Measurements from ENCODE around the gene CBX5.
"Not testable (repeated sequence)": the region's sequence is repeated elsewhere in the genome, so short reads cannot be mapped to it uniquely, and the experiment has no call there.

Gene CBX5

GRCh38 chr12:54230555-54230954 is 49.4 kb downstream of the CBX5 start:
- no peak overlapping the region for H3K27ac Mint-ChIP-seq
- H3K9me3 Mint-ChIP-seq = no peaks in the 10 kb centered on the region
- peaks cover 4% of the 10 kb centered on the region for H3K27me3 Mint-ChIP-seq (ENCODE audit: low read depth)
- no peak overlapping the region for H3K4me3 Mint-ChIP-seq
- peaks cover 19% of the 10 kb centered on the region for H3K4me1 Mint-ChIP-seq (ENCODE audit: low read depth)
- peaks cover 13% of the 10 kb centered on the region for H3K36me3 Mint-ChIP-seq (ENCODE audit: low read depth)

DNA sequence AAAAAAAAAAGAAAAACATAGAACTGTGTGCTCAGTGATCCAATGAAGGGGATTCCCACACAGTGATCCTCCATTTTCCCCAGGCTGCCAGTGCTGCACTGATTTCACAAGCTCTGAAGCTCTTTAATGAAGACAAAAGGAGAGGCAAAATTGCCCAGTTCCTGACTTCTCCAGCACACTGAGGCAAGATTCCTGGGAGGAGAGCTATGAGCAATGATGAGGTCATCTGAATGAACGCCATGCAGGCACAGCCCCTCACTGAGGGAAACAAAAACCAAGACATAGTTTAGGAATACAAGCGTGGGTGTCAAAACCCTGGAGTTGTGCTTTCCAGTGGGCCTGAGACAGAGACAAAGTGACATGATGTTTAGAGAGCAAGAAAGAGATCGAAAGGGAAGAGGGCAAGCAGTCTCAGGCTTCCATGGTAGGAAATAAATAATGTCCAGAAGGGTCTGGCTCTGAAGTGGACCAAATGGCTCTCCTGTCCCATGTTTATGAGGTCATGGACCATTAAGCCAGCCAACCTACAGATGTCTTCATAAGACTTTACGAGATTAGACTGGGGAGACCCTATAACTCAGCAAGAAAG is 50.2 kb downstream of the CBX5 start:
- H3K9me3 Mint-ChIP-seq = no peaks in the 10 kb centered on the region
- H3K27ac Mint-ChIP-seq = no peak overlapping the region
- H3K4me1 Mint-ChIP-seq (ENCODE audit: low read depth) = peaks cover 16% of the 10 kb centered on the region
- H3K4me3 Mint-ChIP-seq = no peak overlapping the region
- H3K27me3 Mint-ChIP-seq (ENCODE audit: low read depth) = peaks cover 4% of the 10 kb centered on the region
- H3K36me3 Mint-ChIP-seq (ENCODE audit: low read depth) = peaks cover 9% of the 10 kb centered on the region

DNA sequence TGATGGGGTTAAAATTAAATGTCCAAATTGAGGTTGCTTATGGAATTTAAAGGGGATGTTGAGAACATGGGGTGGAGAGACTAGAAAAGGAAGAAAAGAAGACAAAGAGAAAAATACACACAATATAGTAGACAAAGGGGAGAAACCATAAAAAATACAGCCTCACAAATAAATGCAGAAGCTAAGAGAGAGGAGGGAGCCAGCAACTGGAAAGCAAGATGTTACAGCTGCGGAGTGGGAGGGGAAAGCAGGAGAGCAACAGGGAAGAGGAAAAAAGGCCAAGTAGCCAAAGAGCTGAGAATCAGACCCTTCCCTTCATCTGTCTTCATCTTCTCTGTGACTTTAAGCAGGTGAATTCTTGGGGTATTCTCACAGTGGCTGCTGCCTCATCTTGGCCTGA is 51.5 kb downstream of the CBX5 start:
- Mint-ChIP-seq H3K36me3 (ENCODE audit: low read depth) (peaks cover 6% of the 10 kb centered on the region), H3K9me3 (no peaks in the 10 kb centered on the region), H3K4me3 (no peak overlapping the region), H3K4me1 (ENCODE audit: low read depth) (peaks cover 14% of the 10 kb centered on the region), H3K27ac (no peak overlapping the region), H3K27me3 (ENCODE audit: low read depth) (peaks cover 4% of the 10 kb centered on the region)

- H3K9me3 Mint-ChIP-seq; H3K27me3 Mint-ChIP-seq (ENCODE audit: low read depth); H3K36me3 Mint-ChIP-seq (ENCODE audit: low read depth); H3K27ac Mint-ChIP-seq; H3K4me3 Mint-ChIP-seq: not testable (repeated sequence)
- H3K4me1 Mint-ChIP-seq (ENCODE audit: low read depth) = peaks cover 14% of the 10 kb centered on the region
These were observed 52.0 kb downstream of the CBX5 start for GRCh38 chr12:54227927-54228326.

DNA sequence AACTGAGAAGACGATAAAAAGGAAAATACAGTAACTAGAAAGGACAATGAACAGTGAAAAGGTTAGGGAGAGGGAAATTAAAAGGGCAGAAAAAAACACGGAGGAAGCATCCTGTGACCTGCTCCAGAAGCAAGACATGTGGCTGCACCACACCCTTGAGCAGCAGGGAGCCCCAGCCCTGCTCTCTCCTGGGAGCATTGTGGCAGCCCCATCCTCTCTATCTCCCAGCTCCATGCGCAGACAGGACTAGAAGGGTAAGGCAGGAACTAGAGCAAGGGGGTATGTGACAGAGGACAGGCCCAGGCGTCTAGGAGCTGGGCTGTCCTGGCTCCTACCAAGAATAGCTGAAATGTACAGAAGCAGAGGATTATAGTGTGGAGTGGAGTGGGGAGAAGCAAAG is 52.5 kb downstream of the CBX5 start:
- H3K9me3 Mint-ChIP-seq = no peaks in the 10 kb centered on the region
- peaks cover 4% of the 10 kb centered on the region for H3K27me3 Mint-ChIP-seq (ENCODE audit: low read depth)
- no peak overlapping the region for H3K4me3 Mint-ChIP-seq
- H3K36me3 Mint-ChIP-seq (ENCODE audit: low read depth) = peaks cover 4% of the 10 kb centered on the region
- H3K4me1 Mint-ChIP-seq (ENCODE audit: low read depth) = peaks cover 14% of the 10 kb centered on the region
- H3K27ac Mint-ChIP-seq = no peak overlapping the region

DNA sequence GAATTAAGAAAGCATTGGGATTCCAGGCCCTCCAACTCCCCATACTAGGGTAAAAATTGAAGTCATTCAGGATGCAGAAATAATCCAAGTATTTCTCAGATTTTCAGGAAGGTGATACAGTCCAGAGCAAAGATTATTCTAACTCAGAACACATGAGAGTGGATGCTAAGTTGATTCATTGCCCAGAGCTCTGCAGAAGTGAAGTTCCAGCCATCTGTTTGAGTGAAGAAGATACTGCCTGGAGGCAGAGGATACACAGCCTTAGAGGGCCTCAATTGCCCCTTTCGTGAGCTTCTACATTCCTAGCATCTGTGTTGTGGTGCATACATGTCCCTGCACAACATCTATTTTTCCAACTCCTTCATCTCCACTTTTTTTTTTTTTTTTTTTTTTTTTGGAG is 54.3 kb downstream of the CBX5 start:
- Mint-ChIP-seq H3K4me1 (ENCODE audit: low read depth) (peaks cover 8% of the 10 kb centered on the region), H3K4me3 (no peak overlapping the region), H3K9me3 (no peaks in the 10 kb centered on the region), H3K27ac (no peak overlapping the region), H3K36me3 (ENCODE audit: low read depth) (peaks cover 3% of the 10 kb centered on the region), H3K27me3 (ENCODE audit: low read depth) (peaks cover 4% of the 10 kb centered on the region)

DNA sequence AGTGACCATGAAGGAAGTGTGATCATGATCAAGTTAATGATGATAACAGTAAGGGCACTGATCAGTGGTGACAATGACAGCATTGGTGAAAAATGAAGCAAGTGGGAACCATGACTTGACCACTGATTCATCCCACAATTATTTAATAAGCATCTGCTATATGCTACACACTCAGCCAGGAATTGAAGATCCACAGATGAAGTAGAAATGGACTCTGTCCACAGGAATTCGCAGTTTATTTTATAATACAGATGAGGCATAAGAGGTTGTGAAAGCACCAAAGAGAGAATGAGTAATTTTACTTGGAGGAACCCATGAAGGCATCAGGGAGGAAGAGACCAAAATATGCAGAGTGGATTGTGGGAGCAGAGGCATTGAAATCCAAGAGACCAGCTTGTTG is 57.3 kb downstream of the CBX5 start:
- H3K4me1 Mint-ChIP-seq (ENCODE audit: low read depth) = peaks cover 9% of the 10 kb centered on the region
- peaks cover 8% of the 10 kb centered on the region for H3K27me3 Mint-ChIP-seq (ENCODE audit: low read depth)
- no peak overlapping the region for H3K27ac Mint-ChIP-seq
- H3K4me3 Mint-ChIP-seq = no peak overlapping the region
- no peaks in the 10 kb centered on the region for H3K9me3 Mint-ChIP-seq
- H3K36me3 Mint-ChIP-seq (ENCODE audit: low read depth) = no peaks in the 10 kb centered on the region

DNA sequence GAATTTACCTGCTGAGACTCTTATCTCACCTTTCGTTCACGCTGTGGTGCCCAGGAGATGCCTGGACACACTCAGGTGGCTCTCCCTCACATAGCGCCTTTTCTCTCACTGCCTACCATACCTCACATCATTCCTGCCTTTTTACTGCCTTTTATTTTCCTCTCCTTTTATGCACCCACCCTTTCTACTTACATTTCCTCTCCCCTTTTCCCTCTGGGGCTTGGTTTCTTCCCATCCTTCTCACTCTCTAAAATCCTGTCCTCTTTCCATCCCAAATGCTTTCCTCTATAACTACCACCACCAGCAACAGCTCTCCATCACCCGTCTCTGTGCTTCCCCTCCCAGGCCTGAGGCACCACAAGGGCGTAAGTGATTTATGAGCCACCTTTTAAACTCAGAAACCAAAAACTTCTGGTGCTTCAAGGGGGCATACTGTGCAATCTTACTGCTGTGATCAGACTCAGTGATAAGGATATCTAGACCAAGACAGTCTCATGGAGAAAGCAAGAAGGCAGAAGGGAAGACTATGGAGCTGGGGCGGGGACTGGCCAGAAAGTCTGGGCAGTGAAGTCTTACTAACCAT is 58.4 kb downstream of the CBX5 start:
- peaks cover 14% of the 10 kb centered on the region for H3K27me3 Mint-ChIP-seq (ENCODE audit: low read depth)
- peaks cover 15% of the 10 kb centered on the region for H3K4me1 Mint-ChIP-seq (ENCODE audit: low read depth)
- no peak overlapping the region for H3K4me3 Mint-ChIP-seq
- H3K9me3 Mint-ChIP-seq = no peaks in the 10 kb centered on the region
- no peaks in the 10 kb centered on the region for H3K36me3 Mint-ChIP-seq (ENCODE audit: low read depth)
- H3K27ac Mint-ChIP-seq = no peak overlapping the region

GRCh38 chr12:54220567-54220966 is 59.4 kb downstream of the CBX5 start:
- Mint-ChIP-seq H3K36me3 (ENCODE audit: low read depth) (no peaks in the 10 kb centered on the region), H3K27ac (no peak overlapping the region), H3K27me3 (ENCODE audit: low read depth) (peaks cover 14% of the 10 kb centered on the region), H3K4me3 (no peak overlapping the region), H3K4me1 (ENCODE audit: low read depth) (peaks cover 18% of the 10 kb centered on the region), H3K9me3 (no peaks in the 10 kb centered on the region)

- no peaks in the 10 kb centered on the region for H3K9me3 Mint-ChIP-seq
- no peak overlapping the region for H3K27ac Mint-ChIP-seq
- peaks cover 18% of the 10 kb centered on the region for H3K4me1 Mint-ChIP-seq (ENCODE audit: low read depth)
- no peak overlapping the region for H3K4me3 Mint-ChIP-seq
- no peaks in the 10 kb centered on the region for H3K36me3 Mint-ChIP-seq (ENCODE audit: low read depth)
- peaks cover 14% of the 10 kb centered on the region for H3K27me3 Mint-ChIP-seq (ENCODE audit: low read depth)
These were observed 59.8 kb downstream of the CBX5 start for GRCh38 chr12:54220092-54220557.

- no peak overlapping the region for H3K27ac Mint-ChIP-seq
- no peaks in the 10 kb centered on the region for H3K9me3 Mint-ChIP-seq
- H3K4me3 Mint-ChIP-seq = no peak overlapping the region
- H3K36me3 Mint-ChIP-seq (ENCODE audit: low read depth) = no peaks in the 10 kb centered on the region
- peaks cover 22% of the 10 kb centered on the region for H3K27me3 Mint-ChIP-seq (ENCODE audit: low read depth)
- peaks cover 24% of the 10 kb centered on the region for H3K4me1 Mint-ChIP-seq (ENCODE audit: low read depth)
These were observed 62.1 kb downstream of the CBX5 start for GRCh38 chr12:54217774-54218241.

- Mint-ChIP-seq H3K4me1 (ENCODE audit: low read depth) (peaks cover 24% of the 10 kb centered on the region), H3K4me3 (peak overlapping the region; percentile 74), H3K9me3 (no peaks in the 10 kb centered on the region), H3K27ac (peak overlapping the region; percentile 58), H3K36me3 (ENCODE audit: low read depth) (no peaks in the 10 kb centered on the region), H3K27me3 (ENCODE audit: low read depth) (peaks cover 27% of the 10 kb centered on the region)
These were observed 62.9 kb downstream of the CBX5 start for GRCh38 chr12:54216797-54217661.

- peak overlapping the region; percentile 58 for H3K27ac Mint-ChIP-seq
These were observed 63.7 kb downstream of the CBX5 start for GRCh38 chr12:54215989-54216796.

More at GRCh38 chr12:54215989-54216796, 63.7 kb downstream of the CBX5 start:
- H3K4me1 Mint-ChIP-seq (ENCODE audit: low read depth) = peaks cover 24% of the 10 kb centered on the region
- H3K27me3 Mint-ChIP-seq (ENCODE audit: low read depth) = peaks cover 33% of the 10 kb centered on the region
- peak overlapping the region; percentile 74 for H3K4me3 Mint-ChIP-seq
- H3K36me3 Mint-ChIP-seq (ENCODE audit: low read depth) = no peaks in the 10 kb centered on the region
- H3K9me3 Mint-ChIP-seq = no peaks in the 10 kb centered on the region

Measured in T-helper 1 cell treated with Interleukin-12 subunit alpha and Interleukin-12 subunit beta and Interleukin-4 antibody, amounts not matched to agents 30 μg/mL and 1 μg/mL, for 36 hours (primary cell).